ENCODE data around the gene HCN3.

GRCh38 chr1:155301342-155301841, 24.1 kb downstream of the HCN3 start, which contains the start of gene PKLR:
- no peak for TF ChIP-seq CTCF (IDR thresholded peaks at IDR 0.05)
- TF ChIP-seq POLR2AphosphoS5 (IDR thresholded peaks at IDR 0.05) = no peak
- TF ChIP-seq EP300 (IDR thresholded peaks at IDR 0.05) = no peak
- no peak for TF ChIP-seq POLR2A (IDR thresholded peaks at IDR 0.05)
